GM18526 (cell line): ENCODE data around the gene RTN4.

ENCODE experiments used
- POLR2A ChIP-seq: IDR thresholded peaks from 3 replicates; pipeline ENCODE4 v1.6.1; 2011; ENCODE audit not compliant: insufficient read length; ENCODE audit errors: extremely low read depth

The RTN4 gene, protein sequence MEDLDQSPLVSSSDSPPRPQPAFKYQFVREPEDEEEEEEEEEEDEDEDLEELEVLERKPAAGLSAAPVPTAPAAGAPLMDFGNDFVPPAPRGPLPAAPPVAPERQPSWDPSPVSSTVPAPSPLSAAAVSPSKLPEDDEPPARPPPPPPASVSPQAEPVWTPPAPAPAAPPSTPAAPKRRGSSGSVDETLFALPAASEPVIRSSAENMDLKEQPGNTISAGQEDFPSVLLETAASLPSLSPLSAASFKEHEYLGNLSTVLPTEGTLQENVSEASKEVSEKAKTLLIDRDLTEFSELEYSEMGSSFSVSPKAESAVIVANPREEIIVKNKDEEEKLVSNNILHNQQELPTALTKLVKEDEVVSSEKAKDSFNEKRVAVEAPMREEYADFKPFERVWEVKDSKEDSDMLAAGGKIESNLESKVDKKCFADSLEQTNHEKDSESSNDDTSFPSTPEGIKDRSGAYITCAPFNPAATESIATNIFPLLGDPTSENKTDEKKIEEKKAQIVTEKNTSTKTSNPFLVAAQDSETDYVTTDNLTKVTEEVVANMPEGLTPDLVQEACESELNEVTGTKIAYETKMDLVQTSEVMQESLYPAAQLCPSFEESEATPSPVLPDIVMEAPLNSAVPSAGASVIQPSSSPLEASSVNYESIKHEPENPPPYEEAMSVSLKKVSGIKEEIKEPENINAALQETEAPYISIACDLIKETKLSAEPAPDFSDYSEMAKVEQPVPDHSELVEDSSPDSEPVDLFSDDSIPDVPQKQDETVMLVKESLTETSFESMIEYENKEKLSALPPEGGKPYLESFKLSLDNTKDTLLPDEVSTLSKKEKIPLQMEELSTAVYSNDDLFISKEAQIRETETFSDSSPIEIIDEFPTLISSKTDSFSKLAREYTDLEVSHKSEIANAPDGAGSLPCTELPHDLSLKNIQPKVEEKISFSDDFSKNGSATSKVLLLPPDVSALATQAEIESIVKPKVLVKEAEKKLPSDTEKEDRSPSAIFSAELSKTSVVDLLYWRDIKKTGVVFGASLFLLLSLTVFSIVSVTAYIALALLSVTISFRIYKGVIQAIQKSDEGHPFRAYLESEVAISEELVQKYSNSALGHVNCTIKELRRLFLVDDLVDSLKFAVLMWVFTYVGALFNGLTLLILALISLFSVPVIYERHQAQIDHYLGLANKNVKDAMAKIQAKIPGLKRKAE

DNA sequence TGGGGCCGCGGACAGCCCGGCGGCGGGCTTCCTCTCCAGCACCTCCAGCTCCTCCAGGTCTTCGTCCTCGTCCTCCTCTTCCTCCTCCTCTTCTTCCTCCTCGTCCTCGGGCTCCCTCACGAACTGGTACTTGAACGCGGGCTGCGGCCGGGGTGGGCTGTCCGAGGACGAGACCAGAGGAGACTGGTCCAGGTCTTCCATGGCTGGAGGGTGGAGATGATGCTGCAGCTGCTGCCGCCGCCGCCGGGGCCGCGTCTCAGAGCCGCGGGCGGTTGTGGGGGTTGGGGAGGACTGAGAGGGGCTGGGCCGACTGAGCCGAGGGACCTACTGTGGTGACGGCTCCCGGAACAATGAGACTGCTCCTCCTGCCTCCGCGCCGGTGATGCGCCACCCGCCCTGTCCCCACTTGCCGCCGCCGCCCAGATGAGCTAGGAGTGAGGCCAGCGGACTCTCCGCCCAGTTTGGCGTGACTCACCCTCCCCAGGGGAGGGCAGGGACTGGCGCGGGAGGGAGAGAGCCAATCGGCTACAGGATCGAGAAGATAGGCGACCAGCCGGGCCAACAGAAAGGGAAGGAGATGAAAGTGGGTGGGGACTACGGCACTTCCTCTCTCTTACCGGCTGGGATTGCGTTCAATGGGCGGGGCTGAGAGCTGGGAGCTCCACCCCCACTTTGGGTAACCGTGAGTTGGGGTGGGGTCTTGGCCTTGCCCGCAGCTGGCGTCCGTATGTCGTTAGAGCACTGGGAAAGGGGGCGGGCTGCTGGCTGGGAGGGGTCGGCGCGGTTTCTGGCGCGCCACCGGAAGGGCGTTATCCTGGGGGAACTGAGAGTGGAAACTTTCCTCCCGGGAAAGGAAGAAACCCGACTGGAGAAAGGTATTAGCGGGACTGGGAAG, at the start of gene RTN4:
RTN4 (minus strand) TSS at position 352 of the 895 bp plus-strand sequence; CDS start at position 201, 151 bp downstream.
- TF ChIP-seq POLR2A: peak; percentile 93

DNA sequence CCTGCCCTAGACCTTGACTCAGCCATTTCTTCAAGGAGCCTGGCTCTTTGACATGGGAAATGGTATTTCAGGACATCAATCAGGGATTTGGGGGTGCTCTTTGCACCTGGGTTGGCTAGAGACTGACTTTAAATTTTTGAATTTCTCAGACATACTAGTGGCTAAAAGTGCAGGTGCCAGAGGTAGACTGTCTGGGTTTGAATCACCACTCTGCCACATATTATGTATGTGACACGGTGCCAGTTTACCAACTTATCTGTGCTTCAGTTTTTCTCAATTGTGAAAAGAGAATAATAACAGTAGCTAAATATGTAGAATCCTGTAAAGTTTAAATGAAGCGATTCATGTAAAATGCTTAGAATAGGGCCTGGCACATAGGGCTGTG, 49.2 kb upstream of the RTN4 start:
- TF ChIP-seq POLR2A: no peak

DNA sequence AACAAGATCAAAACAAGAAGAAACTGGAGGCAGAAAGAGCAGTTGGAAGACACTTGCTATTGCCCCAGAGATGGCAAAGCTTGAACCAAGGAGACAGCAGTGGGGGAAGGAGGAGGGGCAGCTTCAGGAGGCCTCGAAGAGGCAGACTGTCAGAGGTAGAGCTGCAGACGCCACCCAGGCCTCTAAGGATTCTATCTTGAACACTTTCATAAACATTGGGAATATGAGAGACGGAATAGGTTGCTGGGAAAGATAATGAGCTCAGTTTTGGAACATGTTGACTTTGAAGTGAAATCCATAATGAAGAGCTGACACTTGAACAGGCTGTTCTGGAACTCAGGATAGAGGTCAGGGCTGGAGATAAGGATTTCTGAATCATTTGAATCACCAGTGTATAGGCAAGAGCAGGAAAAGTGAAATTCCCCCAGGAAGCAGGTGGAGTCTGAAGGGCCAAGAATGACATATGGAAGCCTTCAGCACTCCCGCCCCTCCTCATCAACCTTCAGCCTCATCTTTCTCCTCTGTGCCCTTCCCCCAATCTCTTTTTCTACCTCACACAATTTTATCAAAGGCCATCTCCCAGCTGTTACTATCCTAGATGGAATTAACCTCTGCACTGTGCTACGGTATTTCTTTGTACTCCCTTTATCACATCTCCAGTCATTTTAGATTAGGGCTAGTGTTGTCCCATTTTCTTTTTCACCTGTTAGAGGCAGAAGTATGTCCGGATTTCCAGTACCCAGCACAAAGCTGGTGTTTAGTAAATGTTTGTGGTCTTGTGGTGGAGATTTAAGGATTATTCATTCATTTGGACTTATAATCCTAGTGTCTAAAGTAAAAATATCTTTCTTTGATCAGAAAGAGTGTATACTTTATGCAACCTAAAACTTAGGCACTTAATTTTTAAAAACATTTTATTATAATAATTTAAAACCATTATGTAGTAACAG, 47.5 kb upstream of the RTN4 start:
- TF ChIP-seq POLR2A: no peak

DNA sequence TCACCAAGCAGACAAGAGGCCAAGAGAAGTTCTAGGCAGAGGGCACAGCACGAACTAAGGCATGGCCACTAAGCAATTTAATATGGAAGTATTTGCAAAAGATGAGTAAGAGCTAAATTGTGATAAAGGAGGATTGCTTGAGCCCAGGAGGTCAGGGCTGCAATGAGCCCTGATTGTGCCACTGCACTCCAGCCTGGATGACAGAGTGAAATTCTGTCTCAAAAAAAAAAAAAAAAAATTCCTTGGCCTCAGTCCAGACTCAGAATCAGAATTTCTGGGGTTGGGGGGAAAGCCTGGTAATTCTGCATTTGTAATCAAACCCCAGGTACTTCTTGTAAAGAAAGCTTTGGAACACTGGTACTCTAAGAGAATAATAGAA, 46.8 kb upstream of the RTN4 start:
- TF ChIP-seq POLR2A: no peak

DNA sequence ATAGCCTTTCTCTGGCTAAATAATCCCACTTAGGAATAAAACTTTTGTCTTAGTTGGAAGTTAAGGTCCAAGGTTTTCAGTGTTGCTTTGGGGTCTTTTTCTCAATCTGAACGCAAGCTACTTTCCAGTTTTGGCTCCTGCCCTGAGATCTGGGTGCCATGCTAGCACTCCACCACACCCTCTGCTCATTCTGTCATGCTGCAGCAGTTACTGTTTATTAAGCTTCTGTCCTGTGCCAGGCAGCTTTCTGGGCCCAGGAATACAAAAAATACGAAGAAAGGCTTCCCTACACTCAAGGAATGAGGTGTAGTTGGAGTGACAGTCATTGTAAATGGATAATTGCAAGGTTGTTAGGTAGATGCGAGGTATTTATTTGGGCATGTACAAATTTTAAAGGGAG, 46.3 kb upstream of the RTN4 start:
- no peak for TF ChIP-seq POLR2A

DNA sequence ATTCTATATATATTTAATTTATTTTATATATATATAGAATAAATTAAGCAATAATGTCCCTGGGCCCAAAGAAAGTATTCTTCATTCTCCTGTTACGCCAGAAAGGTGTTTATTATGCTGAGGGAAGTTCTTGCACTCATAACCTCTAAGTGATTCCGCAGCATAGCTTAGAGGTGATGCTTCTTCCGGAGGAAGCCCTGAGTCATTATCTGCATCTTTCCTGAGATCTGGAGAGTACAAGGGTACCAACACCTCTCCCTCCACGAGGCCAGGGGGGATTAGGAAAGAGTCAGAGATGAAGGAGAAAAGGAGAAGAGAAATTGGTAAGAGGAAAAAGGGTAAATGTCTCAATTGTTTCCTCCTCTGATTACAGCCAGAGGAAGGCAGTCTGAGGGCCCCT, 43.1 kb upstream of the RTN4 start:
- no peak for TF ChIP-seq POLR2A

DNA sequence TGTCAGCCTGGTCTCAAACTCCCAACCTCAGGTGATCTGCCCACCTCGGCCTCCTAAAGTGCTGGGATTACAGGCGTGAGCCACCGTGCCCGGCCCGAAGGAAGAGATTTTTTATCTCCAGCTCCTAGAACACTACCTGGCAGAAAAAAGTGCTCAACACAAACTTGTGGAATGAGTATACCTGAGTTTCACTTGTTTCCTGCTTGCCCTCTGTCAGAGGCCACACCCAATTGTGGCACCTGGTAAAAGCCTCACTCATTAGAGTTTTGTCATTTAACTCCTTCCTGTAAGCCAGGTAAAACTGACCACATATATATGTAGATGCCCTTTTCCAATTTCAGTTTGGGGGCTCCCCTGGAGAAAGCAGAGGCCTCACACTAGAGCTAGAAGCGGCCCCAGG, 42.2 kb upstream of the RTN4 start:
- no peak for TF ChIP-seq POLR2A

DNA sequence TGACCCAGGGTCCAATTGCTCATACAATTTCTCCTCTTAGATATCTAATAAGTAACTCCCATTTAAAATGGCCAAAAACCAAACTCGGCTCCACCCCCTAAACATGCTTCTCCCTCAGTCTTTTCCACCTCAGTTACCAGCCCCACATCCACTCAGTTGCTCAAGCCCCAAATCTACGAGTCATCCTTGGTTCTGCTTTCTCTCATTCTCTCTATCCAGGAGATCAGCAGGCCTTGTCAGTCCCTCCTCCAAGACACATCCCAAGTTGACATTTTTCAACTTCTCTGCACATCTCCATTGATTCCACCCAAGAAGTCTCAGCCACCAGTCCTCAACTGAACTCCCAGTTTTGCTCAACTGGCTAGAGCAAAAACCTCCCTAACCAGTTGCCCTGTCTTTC, 40.5 kb upstream of the RTN4 start:
- TF ChIP-seq POLR2A: no peak

DNA sequence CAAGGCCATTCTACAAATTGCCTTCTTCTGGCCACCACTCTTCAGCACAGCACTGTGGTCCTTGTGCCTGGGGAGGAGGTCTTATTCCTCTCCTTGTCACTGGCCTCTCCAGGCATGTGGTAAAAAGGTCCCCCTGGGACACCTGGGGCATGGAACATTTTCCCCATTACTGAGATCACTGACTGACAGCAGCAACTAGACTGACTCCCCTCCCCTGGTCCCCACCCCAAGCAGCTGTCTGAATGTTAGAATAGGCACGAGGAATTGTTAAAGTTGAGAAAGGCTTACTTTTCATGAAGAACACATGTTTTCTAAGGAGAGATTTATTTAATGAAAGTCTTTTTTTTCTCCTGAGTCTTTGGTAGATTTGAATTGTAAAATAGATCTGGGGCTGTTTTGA, 39.5 kb upstream of the RTN4 start:
- no peak for TF ChIP-seq POLR2A

DNA sequence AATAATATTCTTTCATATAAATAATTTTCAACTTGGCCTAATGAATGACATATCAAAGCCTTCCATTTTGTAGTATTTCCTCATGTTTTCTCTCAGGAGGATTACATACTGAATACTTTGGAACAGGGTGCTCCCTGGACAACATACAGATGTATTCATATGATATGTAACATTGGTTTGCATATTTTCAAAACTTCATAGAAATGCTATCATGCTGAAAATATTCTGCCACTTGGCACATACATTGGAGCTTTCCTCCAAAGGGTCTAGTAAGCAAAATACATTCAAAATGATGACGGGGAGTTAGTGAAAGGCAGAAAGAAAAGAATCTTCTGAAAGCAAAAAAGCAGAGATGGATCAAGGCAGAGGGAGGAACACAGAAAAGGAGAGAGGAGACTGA, 38.1 kb upstream of the RTN4 start:
- TF ChIP-seq POLR2A: no peak

DNA sequence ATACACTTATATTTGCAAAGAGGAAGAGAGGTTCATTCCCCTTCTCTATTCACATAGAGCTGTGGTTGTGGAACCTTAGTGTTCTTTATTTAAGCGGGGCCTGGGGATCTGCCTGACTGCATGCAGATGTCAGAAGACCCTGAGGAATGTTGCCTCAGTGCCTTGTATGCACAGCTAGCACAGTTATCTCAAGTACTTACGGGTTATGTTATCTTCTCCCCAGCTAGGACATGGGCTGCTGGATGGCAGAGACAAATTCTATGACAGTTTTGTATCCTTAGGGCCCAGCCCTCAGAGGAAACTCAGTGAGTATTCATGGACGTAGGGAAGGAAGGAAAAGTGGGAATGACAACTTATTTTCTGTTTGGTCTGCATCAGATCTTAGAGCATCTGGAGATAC, 37.7 kb upstream of the RTN4 start:
- no peak for TF ChIP-seq POLR2A

DNA sequence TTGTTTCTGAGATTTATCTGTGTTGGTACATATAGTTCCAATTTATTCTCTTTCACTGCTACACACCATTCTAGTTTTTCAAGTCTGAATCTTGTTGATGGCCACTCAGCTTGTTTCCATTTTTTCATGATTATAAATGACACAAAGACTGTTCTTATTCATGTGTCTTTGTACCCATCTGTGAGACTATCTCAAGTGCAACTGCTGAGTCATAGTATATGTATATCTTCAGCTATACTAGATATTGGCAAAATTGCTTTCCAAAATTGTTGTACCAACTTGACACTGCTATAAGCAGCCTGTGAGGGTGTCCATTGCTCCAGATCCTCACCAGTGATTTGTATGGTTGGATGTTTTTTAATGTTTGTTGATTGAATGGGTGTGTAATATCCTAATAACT, 37.2 kb upstream of the RTN4 start:
- TF ChIP-seq POLR2A: no peak
